ENCODE measurements around the gene HDAC5.

- TF ChIP-seq MEIS1 (CRISPR knock-in tag; IDR thresholded peaks at IDR 0.05; ENCODE audit: borderline replicate concordance) (no peak), CTCF (tag by site-specific recombination; IDR thresholded peaks at IDR 0.05) (no peak), KLF10 (tag by site-specific recombination; IDR thresholded peaks at IDR 0.05) (no peak), ZSCAN23 (tag by site-specific recombination; IDR thresholded peaks at IDR 0.05) (no peak), TCF7L2 (IDR thresholded peaks at IDR 0.05; ENCODE audit: borderline replicate concordance, low read depth, low read length) (no peak), MYNN (tag by site-specific recombination; IDR thresholded peaks at IDR 0.05; ENCODE audit: borderline replicate concordance) (no peak), ZNF221 (tag by site-specific recombination; IDR thresholded peaks at IDR 0.05; ENCODE audit: borderline replicate concordance) (no peak), ZNF626 (tag by site-specific recombination; IDR thresholded peaks at IDR 0.05) (no peak), ZNF610 (tag by site-specific recombination; IDR thresholded peaks at IDR 0.05; ENCODE audit: borderline replicate concordance) (no peak), ZBTB17 (tag by site-specific recombination; IDR thresholded peaks at IDR 0.05) (no peak)
These were observed 28.1 kb downstream of the HDAC5 start for GRCh38 chr17:44095388-44095646.
